ENCODE results near the gene KDELR3.

The KDELR3 gene

DNA sequence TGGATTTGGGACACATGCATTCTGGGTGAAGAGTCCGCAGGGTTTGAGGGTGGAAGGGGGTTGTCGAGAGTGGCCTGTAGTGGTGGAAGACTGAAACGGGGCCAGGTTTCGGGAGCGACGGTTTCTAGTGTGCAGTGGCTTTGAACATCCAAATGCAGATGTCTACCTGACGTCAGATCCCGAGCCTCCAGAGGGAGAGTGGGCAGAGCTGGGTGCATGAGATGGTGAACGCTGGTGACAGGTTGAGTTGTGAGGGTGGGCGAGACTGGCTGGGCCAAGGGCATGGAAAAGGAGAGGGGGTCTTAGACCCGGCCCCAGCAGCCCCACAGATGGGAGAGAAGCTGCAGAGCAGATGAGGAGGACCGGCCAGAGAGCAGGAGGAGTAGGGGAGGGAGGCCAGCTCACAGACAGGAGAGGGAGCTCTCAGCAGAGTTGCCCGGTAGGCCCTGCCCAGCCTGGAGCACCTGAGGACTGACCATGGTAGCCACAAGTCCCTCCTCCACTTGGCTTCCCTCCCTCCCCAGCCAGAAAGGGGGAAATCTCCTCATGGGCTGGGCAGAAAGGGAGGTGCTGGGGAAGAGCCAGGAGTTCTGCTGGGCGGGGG lies 27.0 kb upstream of the KDELR3 start:
- no peak for FAIRE-seq

DNA sequence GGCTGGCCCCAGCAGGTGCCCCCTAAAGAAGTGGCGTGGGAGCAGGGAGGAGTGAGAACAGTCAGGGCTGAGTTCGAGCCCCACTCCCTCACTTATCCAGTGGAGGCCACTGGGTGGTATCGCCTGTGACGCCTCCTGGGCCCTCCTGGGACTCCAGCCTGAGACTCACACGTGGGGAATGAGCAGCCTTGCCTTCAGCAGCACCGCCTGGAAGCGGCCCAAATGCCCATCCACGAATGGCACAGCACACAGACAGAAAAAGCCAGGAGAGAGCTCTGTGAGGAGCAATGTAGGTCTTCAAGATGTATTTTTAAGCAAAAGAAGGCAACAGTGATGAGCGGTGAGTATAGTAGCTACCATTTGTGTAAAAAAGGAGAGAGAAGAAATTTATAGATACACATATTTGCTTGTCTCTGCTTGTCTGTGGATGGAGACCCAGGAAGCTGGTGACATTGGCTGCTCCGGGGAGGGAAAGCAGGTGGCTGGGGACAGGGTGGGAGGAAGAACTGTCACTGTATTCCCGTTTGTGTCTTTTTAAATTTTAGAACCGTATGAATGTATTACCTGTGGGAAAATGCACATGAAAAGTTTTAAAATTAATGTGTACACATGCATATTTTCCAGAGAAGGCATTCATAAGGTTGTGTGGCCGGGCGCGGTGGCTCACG lies 26.1 kb upstream of the KDELR3 start:
- FAIRE-seq, result no peak

DNA sequence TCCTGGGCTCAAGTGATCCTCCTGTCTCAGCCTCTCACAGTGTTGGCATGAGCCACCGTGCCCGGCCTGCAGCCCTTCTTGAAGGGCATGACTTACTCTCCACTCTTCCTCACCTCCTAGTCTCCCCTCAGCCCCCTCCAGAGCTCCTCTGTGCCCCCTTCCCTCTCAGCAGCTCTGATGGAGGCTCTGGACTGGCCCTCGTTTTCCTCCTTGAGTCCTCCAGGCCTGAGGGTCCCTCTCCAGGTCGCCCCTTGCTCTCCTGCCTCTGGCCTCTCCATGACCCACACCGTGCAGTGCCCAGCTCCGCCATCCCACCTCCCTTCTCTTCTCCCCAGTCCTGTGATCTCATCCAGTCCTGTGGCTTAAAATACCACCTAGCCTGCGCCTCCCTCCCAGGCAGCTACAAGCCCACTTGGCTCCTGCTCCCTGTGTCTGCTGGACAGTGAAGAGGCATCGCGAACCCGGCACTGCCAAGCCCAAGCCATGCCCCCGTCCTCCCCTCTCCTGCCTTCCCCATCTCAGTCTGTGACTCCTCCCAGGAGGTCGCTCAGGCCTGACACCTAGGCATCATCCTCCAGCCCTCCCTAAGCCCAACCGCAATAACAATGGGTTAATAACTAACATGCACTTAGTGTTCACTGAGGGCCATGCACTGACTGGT lies 24.8 kb upstream of the KDELR3 start:
- no peak for FAIRE-seq

GRCh38 chr22:38443628-38444521 lies 24.0 kb upstream of the KDELR3 start:
- FAIRE-seq, result no peak

- no peak for FAIRE-seq
These were observed 23.1 kb upstream of the KDELR3 start for GRCh38 chr22:38444783-38445182.

GRCh38 chr22:38446018-38446601 lies 21.8 kb upstream of the KDELR3 start:
- FAIRE-seq, result no peak

DNA sequence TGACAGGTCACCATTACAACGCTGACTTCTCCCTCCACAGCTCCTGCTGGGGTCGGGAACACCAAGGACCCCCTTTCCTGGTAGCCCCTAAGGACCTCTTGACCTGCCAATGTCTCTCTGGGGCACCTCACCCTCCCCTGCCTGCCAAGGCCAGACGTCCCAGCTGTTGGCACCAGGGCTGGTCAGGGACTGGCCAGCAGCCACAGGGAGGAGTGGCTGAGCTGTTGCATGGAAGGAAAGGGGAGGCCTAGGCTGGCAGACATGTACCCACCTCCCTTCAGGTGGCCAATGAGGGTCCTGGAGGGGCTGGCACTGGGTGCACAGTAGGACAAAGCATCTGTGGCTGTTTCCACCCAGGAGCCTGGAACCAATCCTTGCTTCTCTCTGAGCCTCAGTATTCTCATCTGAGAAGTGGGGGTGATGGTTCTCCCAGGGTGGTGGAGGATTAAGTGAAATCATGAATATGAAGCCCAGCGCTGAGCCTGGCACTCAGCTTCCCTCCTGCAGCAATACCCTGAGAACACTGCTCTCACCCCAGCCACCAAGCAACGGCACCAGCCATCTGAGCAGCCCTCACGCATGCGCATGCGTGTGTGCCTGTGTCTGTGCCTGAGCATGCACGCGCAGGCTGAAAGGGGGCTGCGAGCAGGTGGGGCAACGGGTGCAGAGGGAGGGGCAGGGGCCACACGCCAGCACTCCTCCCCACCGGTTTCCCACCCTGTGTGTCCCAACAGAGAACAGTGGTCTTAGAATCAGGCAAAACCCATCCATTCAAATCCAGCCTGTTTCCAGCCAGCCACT lies 18.8 kb upstream of the KDELR3 start:
- no peak for FAIRE-seq

DNA sequence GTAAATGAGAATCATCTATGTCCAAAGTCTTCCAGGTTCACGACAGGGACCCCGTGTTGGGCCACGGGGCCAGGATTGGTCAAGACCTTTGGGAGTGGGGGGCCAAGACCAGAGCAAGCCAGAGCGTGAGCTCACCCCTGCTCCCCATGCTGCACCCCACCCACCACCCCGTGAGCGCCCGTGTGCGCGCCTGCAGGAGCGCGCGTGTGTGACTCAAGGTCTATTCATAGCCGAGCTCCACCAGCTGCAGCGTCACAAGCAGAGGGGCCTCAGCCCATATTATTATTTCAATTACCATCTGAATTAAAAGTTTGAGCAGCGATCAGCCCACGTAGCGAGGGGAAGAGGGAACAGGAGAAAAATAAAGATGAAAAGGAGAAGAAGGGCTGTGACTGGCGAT lies 18.1 kb upstream of the KDELR3 start:
- FAIRE-seq, result no peak

- FAIRE-seq, result no peak
These were observed 17.6 kb upstream of the KDELR3 start for GRCh38 chr22:38450234-38450797.

GRCh38 chr22:38451404-38451803 lies 16.5 kb upstream of the KDELR3 start:
- no peak for FAIRE-seq

DNA sequence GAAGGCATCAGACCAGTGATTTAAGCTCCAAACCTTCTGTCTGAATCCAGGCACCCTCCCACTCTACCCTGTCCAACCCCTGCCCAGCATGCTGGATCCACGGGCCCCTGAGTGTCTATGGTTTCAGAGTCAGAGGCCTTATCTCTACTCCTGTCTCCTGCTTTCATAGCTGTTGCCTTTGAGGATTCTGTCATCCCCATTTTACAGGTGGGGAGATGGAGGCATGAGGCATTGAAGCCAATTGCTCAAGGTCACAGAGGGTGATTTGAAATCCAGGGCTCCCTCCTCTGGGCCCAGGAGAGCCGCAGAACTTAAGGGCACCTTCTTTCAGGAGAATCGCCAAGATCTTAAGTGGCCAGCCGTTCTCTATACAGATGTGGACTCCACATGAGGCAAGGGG lies 16.0 kb upstream of the KDELR3 start:
- FAIRE-seq, result no peak

DNA sequence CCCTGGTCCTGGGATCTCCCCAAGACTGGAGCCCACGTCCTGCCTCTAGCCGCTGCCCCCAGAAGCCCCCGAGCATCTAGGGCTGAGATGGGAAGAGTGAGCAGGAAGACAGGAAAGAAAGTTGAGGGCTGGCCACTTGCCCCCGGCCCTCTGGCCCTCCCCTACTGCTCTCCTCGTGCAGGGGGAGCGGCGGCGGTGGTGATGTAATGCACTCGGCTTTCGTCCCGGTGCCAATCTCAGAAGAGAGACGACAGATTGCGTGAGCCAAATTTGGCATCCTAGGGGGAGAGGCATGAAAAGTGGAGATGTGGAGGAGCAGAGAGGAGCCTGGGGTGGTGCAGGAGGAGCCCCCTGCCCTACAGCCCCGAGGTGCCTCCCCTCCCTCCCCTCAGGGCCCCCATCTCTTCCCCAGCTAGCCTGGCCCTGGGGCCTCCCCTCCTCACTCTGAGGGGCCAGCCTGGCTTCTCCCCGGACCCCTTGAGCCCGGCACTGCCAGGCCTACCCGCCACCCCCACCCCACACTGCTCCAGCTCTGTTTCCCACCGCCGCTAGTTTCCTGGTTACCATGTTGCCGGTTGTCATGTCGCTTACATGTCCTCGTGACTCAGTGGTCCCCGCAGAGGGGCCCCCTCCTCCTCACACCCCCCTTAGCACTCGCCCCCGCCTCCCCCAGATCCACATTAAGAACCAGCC lies 15.4 kb upstream of the KDELR3 start:
- no peak for FAIRE-seq

- FAIRE-seq, result no peak
These were observed 14.7 kb upstream of the KDELR3 start for GRCh38 chr22:38453066-38453672.

- FAIRE-seq, result no peak
These were observed 13.9 kb upstream of the KDELR3 start for GRCh38 chr22:38453996-38454352.

DNA sequence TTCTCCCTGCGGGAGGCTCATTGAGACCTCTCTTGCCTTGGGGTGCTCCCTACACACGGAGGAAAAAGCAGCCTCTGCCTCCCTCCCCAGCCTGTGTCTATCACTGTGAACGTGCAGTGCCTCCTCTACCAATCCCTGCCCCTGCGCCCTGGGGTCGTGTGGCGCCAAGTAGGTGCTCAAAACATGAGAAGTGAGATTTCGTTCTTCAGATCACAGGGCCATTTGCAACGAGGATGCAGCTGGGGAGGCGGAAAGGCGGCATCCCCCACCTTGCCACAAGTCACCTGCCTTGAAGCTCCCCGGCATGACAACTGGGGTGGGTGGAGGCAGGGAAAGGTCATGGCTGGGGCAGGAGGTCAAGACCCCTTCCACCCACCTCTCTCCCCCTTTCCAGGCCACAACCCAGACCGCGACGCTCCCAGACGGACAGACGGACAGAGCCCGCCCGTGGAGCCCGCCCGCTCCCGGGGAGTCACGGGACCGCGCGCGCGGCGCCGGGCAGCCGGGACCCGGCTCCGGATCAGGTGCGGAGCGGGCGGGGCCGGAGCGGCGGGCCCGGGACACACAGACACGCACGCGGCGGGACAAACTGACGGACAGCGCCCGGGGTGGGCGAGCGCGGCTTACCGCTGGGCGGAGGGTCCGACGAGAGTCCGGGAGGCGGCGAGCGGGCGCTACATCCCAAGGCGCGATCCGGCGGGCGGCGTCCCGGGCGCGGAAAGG lies 13.4 kb upstream of the KDELR3 start:
- FAIRE-seq, result no peak

DNA sequence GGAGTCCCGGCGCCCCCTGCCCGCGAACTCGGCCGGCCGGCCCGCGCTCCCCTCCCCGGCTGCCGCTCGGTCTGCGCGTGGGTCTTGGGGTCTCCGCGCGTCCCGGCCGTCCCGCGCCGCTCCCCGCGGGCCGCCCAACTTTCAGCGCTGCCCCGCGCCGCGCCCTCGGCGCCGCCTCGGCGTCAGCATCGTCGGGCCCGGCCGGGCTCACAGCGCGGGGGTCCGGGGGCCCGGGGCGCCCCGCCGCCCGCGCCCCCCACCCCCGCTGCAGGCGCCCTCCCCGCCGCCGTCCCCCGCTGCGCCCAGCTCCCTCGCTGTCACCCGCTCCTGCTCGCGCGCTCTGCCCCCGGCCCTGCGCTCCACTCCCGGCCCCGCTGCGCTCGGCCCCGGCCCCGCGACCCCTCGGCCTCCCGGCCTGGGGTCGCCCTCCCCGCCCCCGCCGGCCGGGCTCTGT lies 12.8 kb upstream of the KDELR3 start, which contains the start of gene KCNJ4:
KCNJ4 (minus strand) TSS at position 124 of the 454 bp plus-strand sequence. CDS start 27,067 bp downstream, outside the sequence.
- no peak for FAIRE-seq

DNA sequence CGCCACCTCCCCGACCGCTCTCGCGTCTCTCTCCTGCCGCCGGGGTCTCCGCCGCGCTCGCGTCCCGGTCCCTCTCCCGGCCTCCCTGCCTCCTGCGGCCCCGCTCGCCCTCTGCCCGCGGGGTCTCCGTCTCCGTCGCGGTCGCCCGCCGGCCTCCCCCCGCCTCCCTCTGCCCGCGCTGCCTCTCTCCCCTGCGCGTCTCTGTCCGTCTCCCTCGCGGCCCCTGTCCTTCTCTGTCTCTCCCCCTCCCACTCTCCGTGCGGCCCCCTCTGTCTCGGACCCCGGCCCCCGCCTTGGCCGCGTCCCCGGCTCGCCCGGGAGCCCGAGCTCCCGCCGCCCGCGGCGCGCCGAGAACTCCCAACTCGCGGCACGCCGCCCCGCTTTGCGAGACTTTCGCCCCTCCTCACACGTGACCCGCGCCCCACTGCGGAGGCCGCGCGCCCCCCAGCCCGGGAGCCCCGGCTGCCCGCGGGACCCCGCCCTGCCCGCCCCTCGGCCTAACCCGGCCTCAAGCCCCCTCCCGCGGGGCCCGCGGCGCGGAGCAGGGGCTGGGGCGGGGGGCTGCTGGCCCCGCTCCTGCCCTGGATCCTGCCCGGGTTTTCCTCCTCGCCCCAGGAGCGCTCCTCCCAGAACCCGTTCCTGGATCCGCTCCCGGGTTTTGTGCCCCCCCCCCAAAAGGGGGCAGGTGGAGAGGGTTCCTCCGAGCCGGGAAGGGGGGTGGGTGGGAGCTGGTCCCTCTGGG lies 12.2 kb upstream of the KDELR3 start:
- no peak for FAIRE-seq

- FAIRE-seq, result no peak
These were observed 11.5 kb upstream of the KDELR3 start for GRCh38 chr22:38456272-38456835.
